ENCODE measurements around the gene MMP24. TPM values are rescaled to one million over a fixed set of nuclear protein-coding genes. Genes with fewer than 3 reads are reported as not detected.

MMP24 gene
- total and polyA plus RNA-seq, 2 of the 13 experiments (the other 11 are each of a cell fraction or from before 2014, with no cell fraction given) = 0.29 to 0.35 TPM

GRCh38 chr20:35277531-35278395 lies 51.3 kb downstream of the MMP24 start, which contains the start of gene MMP24OS:
MMP24OS (minus strand) TSS chr20:35278122; CDS start chr20:35277929, 193 bp downstream.
- no peak within 1 kb of the TSS for H3K27ac ChIP-seq (ENCODE audit: extremely low read length, insufficient read depth, low read length)
- no peaks in the 10 kb centered on the region for H3K27me3 ChIP-seq (ENCODE audit: control insufficient read depth in 1 of 2, insufficient read depth in 2 of 2, low read length in 2 of 2)
- WGBS (ENCODE audit: low lambda C conversion rate) = 96% methylated on average over 75 of the region's 76 CpGs
- in situ Hi-C loops (cut with HindIII; ENCODE audit: extremely low pct_ligation_motif_present, low pct_unique_long_range_greater_than_20kb) (no loop called here), intact Hi-C loops (cut with micrococcal nuclease; ENCODE audit: unreplicated experiment) (no loop called here)
- H4K20me1 ChIP-seq (ENCODE audit: insufficient read depth, low read length) = peaks cover 30% of the 10 kb centered on the region
- ChIA-PET CTCF (ENCODE audit: low intra/inter-chr PET ratio, low total read pairs) (no interaction called here), POLR2A (interaction anchor here (0.7 to 3.9 kb wide), 2 partner anchors 9 kb away, joined by 3 to 14 read pairs; no protein-coding TSS in a partner anchor)
- no peak within 1 kb of the TSS for H3K4me2 ChIP-seq (ENCODE audit: low read depth, low read length)
- no peak within 1 kb of the TSS for H3K4me3 ChIP-seq (replicated peaks in 1 of 3; ENCODE audit: insufficient read depth in 1 of 3, low read depth in 2 of 3, low read length in 3 of 3)
- no TSS peak for BruUV-seq (replicated peaks)
- no peak within 1 kb of the TSS for H3K9ac ChIP-seq (ENCODE audit: insufficient read depth, low read depth, low read length)
- H2AFZ ChIP-seq (ENCODE audit: low read length) = no peak within 1 kb of the TSS
- ATAC-seq (no peak), FAIRE-seq (no peak), DNase-seq (ENCODE audit: low spot score) (no peak)
- H3K4me1 ChIP-seq (ENCODE audit: insufficient read depth, low read length) = peaks cover 34% of the 10 kb centered on the region
- peaks cover 22% of the 10 kb centered on the region for H3K79me2 ChIP-seq (ENCODE audit: insufficient read depth, low read length)
- peaks cover 30 to 54% of the 10 kb centered on the region in 2 experiments for H3K36me3 ChIP-seq (replicated peaks in 1 of 2; ENCODE audit: control insufficient read depth in 1 of 2, insufficient read depth in 2 of 2, low read length in 2 of 2)
- H3K9me3 ChIP-seq (ENCODE audit: low read length) = no peaks in the 10 kb centered on the region
- TF ChIP-seq AHR (CRISPR knock-in tag; IDR thresholded peaks at IDR 0.05) (no peak), MLXIP (CRISPR knock-in tag; IDR thresholded peaks at IDR 0.05; ENCODE audit: borderline replicate concordance) (no peak), ZBTB33 (CRISPR knock-in tag; IDR thresholded peaks at IDR 0.05) (peak; percentile 89), NPAS2 (CRISPR knock-in tag; IDR thresholded peaks at IDR 0.05; ENCODE audit: borderline replicate concordance) (0 out of 2 replicates have a peak, but pooled peaks have one; percentile 42), HOXA9 (CRISPR knock-in tag; IDR thresholded peaks at IDR 0.05; ENCODE audit: borderline replicate concordance) (no peak), ZNF276 (CRISPR knock-in tag; IDR thresholded peaks at IDR 0.05; ENCODE audit: low read depth) (no peak), AGO1 (IDR thresholded peaks at IDR 0.05; ENCODE audit: low read depth, low read length, poor library complexity, severe bottlenecking) (peak; percentile 85), POLR2G (IDR thresholded peaks at IDR 0.05; ENCODE audit: low read depth, low read length) (peak; percentile 67), NRL (CRISPR knock-in tag; IDR thresholded peaks at IDR 0.05; ENCODE audit: borderline replicate concordance) (peak; percentile 44; the same call in 1 of the 2 replicates), POLR2A (IDR thresholded peaks at IDR 0.05; ENCODE audit: insufficient read depth in 1 of 2, low read depth in 2 of 2, low read length in 2 of 2) (peak in 1 of 2 experiments; percentile 32; a peak in 3 of 4 replicates), ZSCAN21 (CRISPR knock-in tag; IDR thresholded peaks at IDR 0.05; ENCODE audit: borderline replicate concordance) (peak; percentile 43; the same call in 1 of the 2 replicates), AGO2 (optimal IDR thresholded peaks at IDR 0.05; ENCODE audit: low read depth, low read length) (peak; percentile 99), ZC3H13 (CRISPR knock-in tag; IDR thresholded peaks at IDR 0.05) (no peak), MYC (CRISPR knock-in tag; IDR thresholded peaks at IDR 0.05; ENCODE audit: borderline replicate concordance) (peak; percentile 10; the same call in 1 of the 2 replicates), ARHGAP35 (CRISPR knock-in tag; IDR thresholded peaks at IDR 0.05; ENCODE audit: borderline replicate concordance) (0 out of 2 replicates have a peak, but pooled peaks have one; percentile 17), MYNN (CRISPR knock-in tag; IDR thresholded peaks at IDR 0.05; ENCODE audit: low read depth) (no peak)

Measured in HepG2 (cell line).